ENCODE data around the gene PNLIP. TPM values are rescaled to one million over a fixed set of nuclear protein-coding genes. Genes with fewer than 3 reads are reported as not detected.

PNLIP gene
- total RNA-seq, 1 donor from 2014 or later: 5.4 TPM

- DNase-seq (ENCODE audit: low spot score): no peak
These were observed 29.1 kb downstream of the PNLIP start for GRCh38 chr10:116574797-116575196.

- no peak for DNase-seq (ENCODE audit: low spot score)
These were observed 42.3 kb downstream of the PNLIP start for GRCh38 chr10:116587878-116588591.

- no peak for DNase-seq (ENCODE audit: low spot score)
These were observed 43.3 kb downstream of the PNLIP start for GRCh38 chr10:116588995-116589394.

GRCh38 chr10:116589926-116590325, 44.2 kb downstream of the PNLIP start:
- DNase-seq (ENCODE audit: low spot score): no peak

- DNase-seq (ENCODE audit: low spot score): no peak
These were observed 45.1 kb downstream of the PNLIP start, which contains the start of gene PNLIPRP1 for GRCh38 chr10:116590590-116591444. TSS of gene PNLIPRP1 (plus strand) at chr10:116590959. CDS start at chr10:116591130, 171 bp downstream.

- no peak for DNase-seq (ENCODE audit: low spot score)
These were observed 47.5 kb downstream of the PNLIP start for GRCh38 chr10:116593139-116593740.

- DNase-seq (ENCODE audit: low spot score): no peak
These were observed 48.8 kb downstream of the PNLIP start for GRCh38 chr10:116594525-116595035.

GRCh38 chr10:116596062-116596461, 50.3 kb downstream of the PNLIP start:
- DNase-seq (ENCODE audit: low spot score): no peak

GRCh38 chr10:116597543-116597942, 51.8 kb downstream of the PNLIP start:
- DNase-seq (ENCODE audit: low spot score): no peak

- no peak for DNase-seq (ENCODE audit: low spot score)
These were observed 52.6 kb downstream of the PNLIP start for GRCh38 chr10:116598329-116598728.

- no peak for DNase-seq (ENCODE audit: low spot score)
These were observed 54.3 kb downstream of the PNLIP start for GRCh38 chr10:116599991-116600390.

GRCh38 chr10:116602648-116603400, 57.1 kb downstream of the PNLIP start:
- DNase-seq (ENCODE audit: low spot score): no peak

GRCh38 chr10:116606061-116606483, 60.3 kb downstream of the PNLIP start:
- DNase-seq (ENCODE audit: low spot score): no peak

GRCh38 chr10:116607336-116607735, 61.6 kb downstream of the PNLIP start:
- DNase-seq (ENCODE audit: low spot score): no peak

GRCh38 chr10:116608686-116609594, 63.2 kb downstream of the PNLIP start:
- DNase-seq (ENCODE audit: low spot score): no peak

GRCh38 chr10:116610443-116611152, 64.9 kb downstream of the PNLIP start:
- DNase-seq (ENCODE audit: low spot score): no peak

- no peak for DNase-seq (ENCODE audit: low spot score)
These were observed 65.4 kb downstream of the PNLIP start for GRCh38 chr10:116611153-116611545.

- DNase-seq (ENCODE audit: low spot score): no peak
These were observed 66.5 kb downstream of the PNLIP start for GRCh38 chr10:116612107-116612769.

- DNase-seq (ENCODE audit: low spot score): no peak
These were observed 67.7 kb downstream of the PNLIP start for GRCh38 chr10:116613471-116613870.

All from mucosa of gallbladder (tissue), 1 donor.